ENCODE results near the gene BMP4. TPM values are rescaled to one million over a fixed set of nuclear protein-coding genes. Genes with fewer than 3 reads are reported as not detected.

BMP4 gene
- total and polyA plus RNA-seq, 2 of the 13 experiments (the other 11 are each of a cell fraction or from before 2014, with no cell fraction given): 56.4 to 169 TPM

DNA sequence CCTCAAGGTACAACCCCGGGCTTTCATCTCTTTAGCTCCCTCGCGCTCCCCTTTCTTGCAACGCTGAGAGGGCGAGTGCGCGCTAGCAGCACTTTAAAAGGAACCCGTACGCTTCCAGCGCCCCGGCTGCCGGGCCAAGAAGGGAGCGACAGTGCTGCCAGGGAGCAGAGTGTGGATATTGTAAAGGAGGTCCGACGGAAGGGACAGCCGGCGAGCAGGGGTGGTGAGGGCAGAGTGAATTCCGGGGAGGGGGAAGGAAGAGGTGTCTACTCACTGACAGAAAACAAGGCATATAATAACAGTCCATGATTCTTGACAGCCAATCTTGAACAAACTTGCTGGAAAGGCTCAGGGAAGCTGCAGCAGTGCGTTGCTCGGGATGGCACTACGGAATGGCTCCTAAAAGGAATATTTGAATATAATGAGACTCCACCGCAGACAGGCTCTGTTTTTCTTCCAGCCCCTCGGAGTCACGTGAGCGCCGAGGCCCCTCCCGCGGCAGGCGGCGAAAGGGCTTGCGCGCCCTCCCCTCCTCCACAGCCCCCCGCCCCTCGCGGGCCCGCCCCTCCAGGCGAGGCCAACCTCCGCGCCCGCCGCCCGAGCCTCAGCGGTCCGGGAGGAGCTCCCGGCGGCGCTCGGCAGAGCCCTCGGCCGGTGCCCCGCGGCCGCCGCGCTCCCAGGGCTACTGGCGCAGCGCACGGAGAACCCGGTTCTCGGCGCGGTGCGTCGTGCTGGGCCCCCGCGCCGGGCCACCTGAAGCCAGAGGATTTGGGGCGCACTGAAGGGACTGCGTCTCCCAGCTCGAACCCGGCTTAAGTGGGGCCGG lies 3.4 kb downstream of the BMP4 start (continued):
- TF ChIP-seq, protein P1, sequence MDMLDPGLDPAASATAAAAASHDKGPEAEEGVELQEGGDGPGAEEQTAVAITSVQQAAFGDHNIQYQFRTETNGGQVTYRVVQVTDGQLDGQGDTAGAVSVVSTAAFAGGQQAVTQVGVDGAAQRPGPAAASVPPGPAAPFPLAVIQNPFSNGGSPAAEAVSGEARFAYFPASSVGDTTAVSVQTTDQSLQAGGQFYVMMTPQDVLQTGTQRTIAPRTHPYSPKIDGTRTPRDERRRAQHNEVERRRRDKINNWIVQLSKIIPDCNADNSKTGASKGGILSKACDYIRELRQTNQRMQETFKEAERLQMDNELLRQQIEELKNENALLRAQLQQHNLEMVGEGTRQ (IDR thresholded peaks at IDR 0.05; ENCODE audit: low read depth, low read length): peak; percentile 77
- TF ChIP-seq, protein P1 (CRISPR knock-in tag; IDR thresholded peaks at IDR 0.05; ENCODE audit: borderline replicate concordance): peak; percentile 78; the same call in 1 of the 2 replicates
- TF ChIP-seq, protein P2, sequence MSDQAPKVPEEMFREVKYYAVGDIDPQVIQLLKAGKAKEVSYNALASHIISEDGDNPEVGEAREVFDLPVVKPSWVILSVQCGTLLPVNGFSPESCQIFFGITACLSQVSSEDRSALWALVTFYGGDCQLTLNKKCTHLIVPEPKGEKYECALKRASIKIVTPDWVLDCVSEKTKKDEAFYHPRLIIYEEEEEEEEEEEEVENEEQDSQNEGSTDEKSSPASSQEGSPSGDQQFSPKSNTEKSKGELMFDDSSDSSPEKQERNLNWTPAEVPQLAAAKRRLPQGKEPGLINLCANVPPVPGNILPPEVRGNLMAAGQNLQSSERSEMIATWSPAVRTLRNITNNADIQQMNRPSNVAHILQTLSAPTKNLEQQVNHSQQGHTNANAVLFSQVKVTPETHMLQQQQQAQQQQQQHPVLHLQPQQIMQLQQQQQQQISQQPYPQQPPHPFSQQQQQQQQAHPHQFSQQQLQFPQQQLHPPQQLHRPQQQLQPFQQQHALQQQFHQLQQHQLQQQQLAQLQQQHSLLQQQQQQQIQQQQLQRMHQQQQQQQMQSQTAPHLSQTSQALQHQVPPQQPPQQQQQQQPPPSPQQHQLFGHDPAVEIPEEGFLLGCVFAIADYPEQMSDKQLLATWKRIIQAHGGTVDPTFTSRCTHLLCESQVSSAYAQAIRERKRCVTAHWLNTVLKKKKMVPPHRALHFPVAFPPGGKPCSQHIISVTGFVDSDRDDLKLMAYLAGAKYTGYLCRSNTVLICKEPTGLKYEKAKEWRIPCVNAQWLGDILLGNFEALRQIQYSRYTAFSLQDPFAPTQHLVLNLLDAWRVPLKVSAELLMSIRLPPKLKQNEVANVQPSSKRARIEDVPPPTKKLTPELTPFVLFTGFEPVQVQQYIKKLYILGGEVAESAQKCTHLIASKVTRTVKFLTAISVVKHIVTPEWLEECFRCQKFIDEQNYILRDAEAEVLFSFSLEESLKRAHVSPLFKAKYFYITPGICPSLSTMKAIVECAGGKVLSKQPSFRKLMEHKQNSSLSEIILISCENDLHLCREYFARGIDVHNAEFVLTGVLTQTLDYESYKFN (CRISPR knock-in tag; conservative IDR thresholded peaks at IDR 0.05): 0 out of 2 replicates have a peak, but pooled peaks have one; percentile 4
- peak; percentile 19; the same call in 1 of the 2 replicates for TF ChIP-seq GABPB1 (CRISPR knock-in tag; IDR thresholded peaks at IDR 0.05)
- TF ChIP-seq RORA (CRISPR knock-in tag; IDR thresholded peaks at IDR 0.05): no peak
- no peak for TF ChIP-seq SRSF1 (optimal IDR thresholded peaks at IDR 0.05; ENCODE audit: low read depth, low read length)
- TF ChIP-seq HNF4G (IDR thresholded peaks at IDR 0.05; ENCODE audit: borderline replicate concordance, low read depth, low read length): no peak
- no peak for TF ChIP-seq HNF4G (CRISPR knock-in tag; IDR thresholded peaks at IDR 0.05; ENCODE audit: borderline replicate concordance, low read depth)
- TF ChIP-seq ARNTL (CRISPR knock-in tag; IDR thresholded peaks at IDR 0.05): 0 out of 2 replicates have a peak, but pooled peaks have one; percentile 17
- TF ChIP-seq, protein P3, sequence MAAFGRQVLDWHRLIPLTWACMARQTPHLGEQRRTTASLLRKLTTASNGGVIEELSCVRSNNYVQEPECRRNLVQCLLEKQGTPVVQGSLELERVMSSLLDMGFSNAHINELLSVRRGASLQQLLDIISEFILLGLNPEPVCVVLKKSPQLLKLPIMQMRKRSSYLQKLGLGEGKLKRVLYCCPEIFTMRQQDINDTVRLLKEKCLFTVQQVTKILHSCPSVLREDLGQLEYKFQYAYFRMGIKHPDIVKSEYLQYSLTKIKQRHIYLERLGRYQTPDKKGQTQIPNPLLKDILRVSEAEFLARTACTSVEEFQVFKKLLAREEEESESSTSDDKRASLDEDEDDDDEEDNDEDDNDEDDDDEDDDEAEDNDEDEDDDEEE (CRISPR knock-in tag; IDR thresholded peaks at IDR 0.05): peak; percentile 19; the same call in 1 of the 2 replicates
- no peak for TF ChIP-seq SOX6 (IDR thresholded peaks at IDR 0.05)
- TF ChIP-seq SOX6 (CRISPR knock-in tag; IDR thresholded peaks at IDR 0.05): peak; percentile 34; the same call in 1 of the 2 replicates
- no peak for TF ChIP-seq NKX3-1 (CRISPR knock-in tag; IDR thresholded peaks at IDR 0.05)
- TF ChIP-seq NFATC3 (CRISPR knock-in tag; IDR thresholded peaks at IDR 0.05): no peak
- TF ChIP-seq, protein P4, sequence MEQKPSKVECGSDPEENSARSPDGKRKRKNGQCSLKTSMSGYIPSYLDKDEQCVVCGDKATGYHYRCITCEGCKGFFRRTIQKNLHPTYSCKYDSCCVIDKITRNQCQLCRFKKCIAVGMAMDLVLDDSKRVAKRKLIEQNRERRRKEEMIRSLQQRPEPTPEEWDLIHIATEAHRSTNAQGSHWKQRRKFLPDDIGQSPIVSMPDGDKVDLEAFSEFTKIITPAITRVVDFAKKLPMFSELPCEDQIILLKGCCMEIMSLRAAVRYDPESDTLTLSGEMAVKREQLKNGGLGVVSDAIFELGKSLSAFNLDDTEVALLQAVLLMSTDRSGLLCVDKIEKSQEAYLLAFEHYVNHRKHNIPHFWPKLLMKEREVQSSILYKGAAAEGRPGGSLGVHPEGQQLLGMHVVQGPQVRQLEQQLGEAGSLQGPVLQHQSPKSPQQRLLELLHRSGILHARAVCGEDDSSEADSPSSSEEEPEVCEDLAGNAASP (CRISPR knock-in tag; IDR thresholded peaks at IDR 0.05; ENCODE audit: borderline replicate concordance): no peak

All from HepG2 (cell line).